K562 (cell line): Measurements from ENCODE around the gene DUSP16. TPM values are rescaled to one million over a fixed set of nuclear protein-coding genes. Genes with fewer than 3 reads are reported as not detected.

Source experiments
- ARID1B ChIP-seq: fragments of 450-650 bp; IDR thresholded peaks from 2 replicates; pipeline ENCODE4 v1.6.1; 2016; ENCODE audit warnings: antibody characterized with exemption, mild to moderate bottlenecking, inconsistent platforms
- BRF2 ChIP-seq: IDR thresholded peaks from 3 replicates; pipeline ENCODE4 v1.6.1; 2011; ENCODE audit warnings: borderline replicate concordance, mild to moderate bottlenecking; ENCODE audit not compliant: insufficient read length, insufficient read depth
- CCNT2 ChIP-seq: IDR thresholded peaks from 2 replicates; pipeline ENCODE4 v1.6.1; 2011; ENCODE audit warnings: borderline replicate concordance, low read depth, mild to moderate bottlenecking, moderate library complexity, mixed read lengths, low read length; ENCODE audit not compliant: insufficient read length; ENCODE audit errors: extremely low read depth
- CEBPG ChIP-seq, 3 experiments: fragments of 200-800 bp in 1 of 3; sonication (Bioruptor generic) in 1 of 3; sonication (generic) in 1 of 3; formaldehyde crosslinking in 1 of 3; IDR thresholded peaks in 2 of 3; conservative IDR thresholded peaks in 1 of 3; 2 replicates each; pipeline versions ENCODE4 v1.6.1 to v1.8.0; 2016 to 2022; ENCODE audit warnings: missing compliant biosample characterization in 2 of 3, missing genetic modification characterization in 2 of 3, mild to moderate bottlenecking in 1 of 3, missing genetic modification reagents in 1 of 3
- EGR1 ChIP-seq: fragments of 450-650 bp; conservative IDR thresholded peaks from 2 replicates; pipeline ENCODE4 v1.6.1; 2017; ENCODE audit warnings: mild to moderate bottlenecking
- ELF2 ChIP-seq: fragments of 250-450 bp; sonication (Bioruptor Pico); IDR thresholded peaks from 2 replicates; pipeline ENCODE4 v1.5.0; 2021; ENCODE audit warnings: mild to moderate bottlenecking
- FOXM1 ChIP-seq, 2 experiments: fragments of 450-650 bp in 1 of 2; sonication (generic) in 1 of 2; formaldehyde crosslinking in 1 of 2; IDR thresholded peaks; 2 replicates each; pipeline versions ENCODE4 v1.6.1 to v1.9.0; 2017 to 2022; ENCODE audit warnings: low read depth in 2 of 2, mild to moderate bottlenecking in 2 of 2, missing genetic modification reagents in 1 of 2, moderate library complexity in 1 of 2
- GATA2 ChIP-seq: sonication (generic); formaldehyde crosslinking; IDR thresholded peaks from 2 replicates; pipeline ENCODE4 v1.4.0; 2020; ENCODE audit warnings: mild to moderate bottlenecking, missing genetic modification reagents
- KDM1A ChIP-seq, 2 experiments: fragments of 450-650 bp; IDR thresholded peaks; 2 replicates each; pipeline ENCODE4 v1.6.1; 2016; ENCODE audit warnings: mild to moderate bottlenecking in 2 of 2
- NELFE ChIP-seq: IDR thresholded peaks from 2 replicates; pipeline ENCODE4 v1.6.1; 2011; ENCODE audit warnings: mild to moderate bottlenecking; ENCODE audit not compliant: insufficient read depth, insufficient read length
- SMARCB1 ChIP-seq: IDR thresholded peaks from 2 replicates; pipeline ENCODE4 v1.6.1; 2011; ENCODE audit warnings: improper control_type of control experiment, low read depth; ENCODE audit not compliant: insufficient read length
- YBX1 ChIP-seq: fragments of 450-650 bp; IDR thresholded peaks from 2 replicates; pipeline ENCODE4 v1.7.1; 2016; ENCODE audit warnings: mild to moderate bottlenecking
- ZNF561 ChIP-seq: fragments of 450-650 bp; formaldehyde crosslinking; conservative IDR thresholded peaks from 2 replicates; pipeline ENCODE4 v1.4.0; 2020; ENCODE audit warnings: mild to moderate bottlenecking, moderate library complexity
- polyA plus RNA-seq, 8 experiments: library from polyadenylated mRNA; depleted of rRNA in 4 of 8; stranded (reverse) in 5 of 8; unstranded in 3 of 8; fragments of >200 nt; fragmentation: Nextera tagmentation in 2 of 8; fragmentation: Illumina TruSeq in 1 of 8; extraction: Ambion mirVana in 2 of 8; extraction: Trizol in 1 of 8; gene quantifications; 2 replicates each; pipeline versions ENCODE4 v1.2.1 to v1.2.3, GENCODE V29; 2011 to 2014; ENCODE audit warnings: inconsistent platforms in 1 of 8, missing spikeins in 1 of 8
- total RNA-seq, 7 experiments: library from RNA; depleted of rRNA in 6 of 7; stranded (reverse); fragments of >200 nt in 6 of 7; fragmentation: Illumina TruSeq in 2 of 7; extraction: Trizol in 2 of 7; gene quantifications; 2 replicates each; pipeline versions ENCODE4 v1.2.1 to v1.2.3, GENCODE V29; 2011 to 2021; ENCODE audit warnings: low replicate concordance in 1 of 7
- TF ChIP-seq, protein P1 (sequence below): sonication (generic); formaldehyde crosslinking; IDR thresholded peaks from 2 replicates; pipeline ENCODE4 v1.9.0; 2022; ENCODE audit warnings: mild to moderate bottlenecking, missing genetic modification reagents
- TF ChIP-seq, protein P2 (sequence below): fragments of 250-450 bp; sonication (Bioruptor Pico); IDR thresholded peaks from 2 replicates; pipeline ENCODE4 v1.5.0; 2022; ENCODE audit warnings: mild to moderate bottlenecking
- TF ChIP-seq, protein P3 (sequence below), 2 experiments: fragments of 450-650 bp; IDR thresholded peaks; 2 replicates each; pipeline ENCODE4 v1.6.1; 2016
- TF ChIP-seq, protein P4 (sequence below): sonication (generic); formaldehyde crosslinking; IDR thresholded peaks from 2 replicates; pipeline ENCODE4 v1.8.0; 2022; ENCODE audit warnings: mild to moderate bottlenecking, missing genetic modification reagents, borderline replicate concordance

Gene DUSP16
- total and polyA plus RNA-seq, 9 of the 15 experiments (the other 6 are each of a cell fraction or from before 2014, with no cell fraction given) = 0.70 to 12.3 (median 5.7) TPM

GRCh38 chr12:12611512-12612306, 49.0 kb upstream of the DUSP16 start, which contains the start of gene CREBL2 (continued):
- no peak for TF ChIP-seq ELF2 (CRISPR knock-in tag)
- TF ChIP-seq GATA2 = no peak
- TF ChIP-seq KDM1A (IDR thresholded peaks at IDR 0.05) = 0 out of 4 replicates have a peak, but pooled peaks of 1 of the 2 experiments have one; percentile 37
- TF ChIP-seq NELFE = no peak
- no peak for TF ChIP-seq FOXM1 (IDR thresholded peaks at IDR 0.05; ENCODE audit: low read depth)
- TF ChIP-seq FOXM1 (CRISPR knock-in tag; IDR thresholded peaks at IDR 0.05; ENCODE audit: low read depth) = no peak
- no peak for TF ChIP-seq SMARCB1
- TF ChIP-seq YBX1 = no peak
- TF ChIP-seq, protein P1, sequence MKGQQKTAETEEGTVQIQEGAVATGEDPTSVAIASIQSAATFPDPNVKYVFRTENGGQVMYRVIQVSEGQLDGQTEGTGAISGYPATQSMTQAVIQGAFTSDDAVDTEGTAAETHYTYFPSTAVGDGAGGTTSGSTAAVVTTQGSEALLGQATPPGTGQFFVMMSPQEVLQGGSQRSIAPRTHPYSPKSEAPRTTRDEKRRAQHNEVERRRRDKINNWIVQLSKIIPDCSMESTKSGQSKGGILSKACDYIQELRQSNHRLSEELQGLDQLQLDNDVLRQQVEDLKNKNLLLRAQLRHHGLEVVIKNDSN (CRISPR knock-in tag) = no peak
- TF ChIP-seq, protein P2, sequence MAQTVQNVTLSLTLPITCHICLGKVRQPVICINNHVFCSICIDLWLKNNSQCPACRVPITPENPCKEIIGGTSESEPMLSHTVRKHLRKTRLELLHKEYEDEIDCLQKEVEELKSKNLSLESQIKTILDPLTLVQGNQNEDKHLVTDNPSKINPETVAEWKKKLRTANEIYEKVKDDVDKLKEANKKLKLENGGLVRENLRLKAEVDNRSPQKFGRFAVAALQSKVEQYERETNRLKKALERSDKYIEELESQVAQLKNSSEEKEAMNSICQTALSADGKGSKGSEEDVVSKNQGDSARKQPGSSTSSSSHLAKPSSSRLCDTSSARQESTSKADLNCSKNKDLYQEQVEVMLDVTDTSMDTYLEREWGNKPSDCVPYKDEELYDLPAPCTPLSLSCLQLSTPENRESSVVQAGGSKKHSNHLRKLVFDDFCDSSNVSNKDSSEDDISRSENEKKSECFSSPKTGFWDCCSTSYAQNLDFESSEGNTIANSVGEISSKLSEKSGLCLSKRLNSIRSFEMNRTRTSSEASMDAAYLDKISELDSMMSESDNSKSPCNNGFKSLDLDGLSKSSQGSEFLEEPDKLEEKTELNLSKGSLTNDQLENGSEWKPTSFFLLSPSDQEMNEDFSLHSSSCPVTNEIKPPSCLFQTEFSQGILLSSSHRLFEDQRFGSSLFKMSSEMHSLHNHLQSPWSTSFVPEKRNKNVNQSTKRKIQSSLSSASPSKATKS (CRISPR knock-in tag) = no peak
- TF ChIP-seq CCNT2 = peak; percentile 59
- TF ChIP-seq ARID1B = no peak
- TF ChIP-seq, protein P3, sequence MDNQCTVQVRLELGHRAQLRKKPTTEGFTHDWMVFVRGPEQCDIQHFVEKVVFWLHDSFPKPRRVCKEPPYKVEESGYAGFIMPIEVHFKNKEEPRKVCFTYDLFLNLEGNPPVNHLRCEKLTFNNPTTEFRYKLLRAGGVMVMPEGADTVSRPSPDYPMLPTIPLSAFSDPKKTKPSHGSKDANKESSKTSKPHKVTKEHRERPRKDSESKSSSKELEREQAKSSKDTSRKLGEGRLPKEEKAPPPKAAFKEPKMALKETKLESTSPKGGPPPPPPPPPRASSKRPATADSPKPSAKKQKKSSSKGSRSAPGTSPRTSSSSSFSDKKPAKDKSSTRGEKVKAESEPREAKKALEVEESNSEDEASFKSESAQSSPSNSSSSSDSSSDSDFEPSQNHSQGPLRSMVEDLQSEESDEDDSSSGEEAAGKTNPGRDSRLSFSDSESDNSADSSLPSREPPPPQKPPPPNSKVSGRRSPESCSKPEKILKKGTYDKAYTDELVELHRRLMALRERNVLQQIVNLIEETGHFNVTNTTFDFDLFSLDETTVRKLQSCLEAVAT (IDR thresholded peaks at IDR 0.05) = no peak
- TF ChIP-seq CEBPG (CRISPR knock-in tag; IDR thresholded peaks at IDR 0.05) = no peak
- no peak for TF ChIP-seq CEBPG (tag; conservative IDR thresholded peaks at IDR 0.05 in 1 of 2, IDR thresholded peaks at IDR 0.05 in 1 of 2)
- peak; percentile 93 for TF ChIP-seq EGR1
- TF ChIP-seq, protein P4, sequence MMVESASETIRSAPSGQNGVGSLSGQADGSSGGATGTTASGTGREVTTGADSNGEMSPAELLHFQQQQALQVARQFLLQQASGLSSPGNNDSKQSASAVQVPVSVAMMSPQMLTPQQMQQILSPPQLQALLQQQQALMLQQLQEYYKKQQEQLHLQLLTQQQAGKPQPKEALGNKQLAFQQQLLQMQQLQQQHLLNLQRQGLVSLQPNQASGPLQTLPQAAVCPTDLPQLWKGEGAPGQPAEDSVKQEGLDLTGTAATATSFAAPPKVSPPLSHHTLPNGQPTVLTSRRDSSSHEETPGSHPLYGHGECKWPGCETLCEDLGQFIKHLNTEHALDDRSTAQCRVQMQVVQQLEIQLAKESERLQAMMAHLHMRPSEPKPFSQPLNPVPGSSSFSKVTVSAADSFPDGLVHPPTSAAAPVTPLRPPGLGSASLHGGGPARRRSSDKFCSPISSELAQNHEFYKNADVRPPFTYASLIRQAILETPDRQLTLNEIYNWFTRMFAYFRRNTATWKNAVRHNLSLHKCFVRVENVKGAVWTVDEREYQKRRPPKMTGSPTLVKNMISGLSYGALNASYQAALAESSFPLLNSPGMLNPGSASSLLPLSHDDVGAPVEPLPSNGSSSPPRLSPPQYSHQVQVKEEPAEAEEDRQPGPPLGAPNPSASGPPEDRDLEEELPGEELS (CRISPR knock-in tag) = no peak
- no peak for TF ChIP-seq ZNF561 (CRISPR knock-in tag)
- no peak for TF ChIP-seq BRF2
